ENCODE data around the gene PRDX2.
"Not testable (repeated sequence)": the region's sequence is repeated elsewhere in the genome, so short reads cannot be mapped to it uniquely, and the experiment has no call there.

PRDX2 gene

DNA sequence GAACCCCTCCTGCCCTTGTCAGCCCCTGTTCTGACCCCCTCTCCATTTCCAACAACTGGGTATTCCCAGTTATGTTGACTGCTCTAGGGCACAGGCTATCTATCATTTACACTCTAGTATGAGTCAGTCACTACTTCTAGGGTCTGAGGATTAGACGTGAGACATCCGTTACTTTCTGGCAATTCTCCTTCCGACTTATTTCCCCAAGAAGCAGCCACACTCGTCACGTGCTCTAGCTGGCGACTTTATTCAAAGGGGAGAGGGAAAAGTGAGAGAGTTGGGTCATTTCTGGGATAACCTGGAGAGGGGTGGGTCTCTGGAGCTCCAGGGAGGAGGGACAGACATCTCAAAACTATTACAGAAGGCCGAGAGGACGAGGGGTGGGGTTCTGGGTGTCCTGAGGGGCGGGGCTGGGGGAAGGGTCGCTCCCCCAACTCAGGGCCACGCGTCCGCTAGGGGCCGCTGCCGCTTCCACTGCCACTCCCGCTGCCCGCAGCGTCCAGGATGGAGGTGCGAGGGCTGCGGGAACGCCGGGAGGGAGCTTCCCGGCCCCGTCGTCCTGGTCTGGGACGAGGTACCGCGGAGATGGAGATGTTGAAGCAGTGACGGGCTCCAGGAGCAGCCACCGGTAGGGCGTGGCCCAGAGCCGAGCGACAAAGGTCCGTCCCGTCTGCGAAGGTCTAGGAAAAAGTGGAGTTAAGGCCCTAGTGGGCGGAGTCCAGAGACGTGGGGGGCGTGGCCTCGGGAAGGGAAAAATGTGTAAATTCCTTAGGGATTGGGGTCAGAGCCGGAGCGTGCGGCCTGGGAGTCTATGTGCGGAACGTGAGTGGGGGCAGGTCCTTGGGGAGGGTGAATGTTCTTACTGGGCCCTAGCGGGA is 23.9 kb upstream of the PRDX2 start:
- no peak for DNase-seq (ENCODE audit: low read depth)

DNA sequence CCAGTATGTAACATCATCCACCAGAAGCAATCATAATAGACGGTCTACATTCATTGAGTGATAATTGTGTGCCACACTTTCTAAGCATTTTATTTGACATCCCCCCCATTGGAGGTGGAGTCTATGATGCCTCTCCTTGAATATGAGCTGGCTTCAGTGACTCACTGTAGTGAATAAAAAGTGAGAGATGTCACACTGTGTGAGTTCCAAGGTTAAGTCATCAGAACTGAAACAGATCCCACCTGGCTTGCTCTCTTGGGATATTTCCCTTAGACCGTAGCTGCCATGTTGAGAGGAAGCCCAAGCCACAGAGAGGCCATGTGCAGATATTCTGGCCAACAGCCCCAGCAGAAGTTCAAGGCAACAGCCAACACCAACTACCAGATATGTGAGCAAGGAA is 20.2 kb upstream of the PRDX2 start:
- no peak for DNase-seq (ENCODE audit: low read depth)

DNA sequence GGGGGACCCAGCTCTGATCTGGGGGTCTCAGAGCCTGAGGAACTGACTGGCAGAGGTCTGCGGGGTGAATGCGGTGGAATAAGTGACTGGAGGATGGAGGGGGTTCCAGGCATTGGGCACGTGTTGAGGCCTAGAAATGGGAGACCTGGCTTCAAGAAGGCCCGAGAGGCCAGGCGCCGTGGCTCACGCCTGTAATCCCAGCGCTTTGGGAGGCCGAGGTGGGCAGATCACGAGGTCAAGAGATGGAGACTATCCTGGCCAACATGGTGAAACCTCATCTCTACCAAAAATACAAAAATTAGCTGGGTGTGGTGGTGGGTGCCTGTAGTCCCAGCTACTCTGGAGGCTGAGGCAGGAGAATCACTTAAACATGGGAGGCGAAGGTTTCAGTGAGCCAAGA is 16.2 kb upstream of the PRDX2 start:
- not testable (repeated sequence) for DNase-seq (ENCODE audit: low read depth)

DNA sequence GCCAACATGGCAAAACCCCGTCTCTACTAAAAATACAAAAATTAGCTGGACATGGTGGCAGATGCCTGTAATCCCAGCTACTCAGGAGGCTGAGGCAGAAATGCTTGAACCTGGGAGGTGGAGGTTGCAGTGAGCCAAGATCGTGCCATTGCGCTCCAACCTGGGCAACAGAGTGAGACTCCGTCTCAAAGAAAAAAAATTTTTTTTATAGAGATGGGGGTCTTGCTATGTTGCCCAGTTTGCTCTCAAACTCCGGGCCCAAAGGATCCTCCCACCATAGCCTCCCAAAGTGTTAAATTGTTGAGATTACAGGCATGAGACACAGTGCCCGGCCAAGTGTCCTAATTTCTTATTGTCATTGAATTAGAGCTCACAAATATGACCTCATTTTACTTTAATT is 15.6 kb upstream of the PRDX2 start:
- DNase-seq (ENCODE audit: low read depth), result not testable (repeated sequence)

DNA sequence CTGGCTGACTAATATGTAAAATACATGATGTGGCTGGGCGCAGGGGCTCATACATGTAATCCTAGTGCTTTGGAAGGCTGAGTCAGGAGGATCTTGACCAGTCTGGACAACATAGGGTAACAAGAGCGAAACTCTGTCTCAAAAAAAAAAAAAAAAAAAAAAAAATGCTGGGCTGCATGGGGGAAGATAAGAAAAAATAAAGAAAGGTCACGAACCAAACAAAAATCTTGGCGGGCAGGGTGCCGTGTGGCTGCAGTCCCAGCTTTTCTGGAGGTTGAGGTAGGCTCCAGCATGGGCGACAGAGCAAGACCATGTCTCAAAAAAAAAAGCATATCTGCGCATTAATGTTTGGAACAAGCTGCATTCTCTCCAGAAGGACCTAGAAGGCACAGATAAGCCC is 13.5 kb upstream of the PRDX2 start:
- no peak for DNase-seq (ENCODE audit: low read depth)

DNA sequence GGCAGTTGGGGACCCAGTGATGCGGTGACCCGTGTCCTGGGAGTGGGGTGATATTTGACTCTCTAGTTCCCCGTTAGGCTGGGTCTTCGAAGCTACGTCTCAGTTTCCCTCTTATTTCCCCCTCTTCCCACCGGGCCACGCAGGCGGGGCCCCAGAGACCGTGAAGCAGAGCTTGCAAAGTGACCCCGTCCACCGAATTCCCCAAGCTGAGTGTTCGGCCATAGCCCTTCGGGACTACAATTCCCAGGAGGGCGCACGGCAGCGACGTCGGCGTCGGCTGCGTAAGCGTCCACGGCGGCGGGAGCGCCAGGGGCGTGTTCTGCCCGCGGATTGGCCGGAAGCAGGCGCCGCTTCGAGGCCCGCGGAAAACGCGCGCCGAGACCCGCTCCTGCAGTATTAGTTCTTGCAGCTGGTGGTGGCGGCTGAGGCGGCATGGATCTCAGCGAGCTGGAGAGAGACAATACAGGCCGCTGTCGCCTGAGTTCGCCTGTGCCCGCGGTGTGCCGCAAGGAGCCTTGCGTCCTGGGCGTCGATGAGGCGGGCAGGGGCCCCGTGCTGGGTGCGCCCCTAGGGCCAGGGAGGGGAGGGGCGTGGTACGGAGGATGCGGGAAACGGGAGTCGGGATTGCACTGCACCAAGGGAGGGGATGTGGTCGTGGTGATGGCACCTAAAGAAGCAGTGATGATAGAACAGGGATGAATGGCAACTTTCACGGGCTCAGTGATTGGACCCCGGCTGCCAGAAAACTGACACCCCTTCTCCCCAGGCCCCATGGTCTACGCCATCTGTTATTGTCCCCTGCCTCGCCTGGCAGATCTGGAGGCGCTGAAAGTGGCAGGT is 4.9 kb upstream of the PRDX2 start, which contains the start of gene RNASEH2A:
TSS of gene RNASEH2A (plus strand) at position 343 of the 840 bp plus-strand sequence. CDS start at position 433, 90 bp downstream.
- peak; percentile 78 for DNase-seq (ENCODE audit: low read depth)

DNA sequence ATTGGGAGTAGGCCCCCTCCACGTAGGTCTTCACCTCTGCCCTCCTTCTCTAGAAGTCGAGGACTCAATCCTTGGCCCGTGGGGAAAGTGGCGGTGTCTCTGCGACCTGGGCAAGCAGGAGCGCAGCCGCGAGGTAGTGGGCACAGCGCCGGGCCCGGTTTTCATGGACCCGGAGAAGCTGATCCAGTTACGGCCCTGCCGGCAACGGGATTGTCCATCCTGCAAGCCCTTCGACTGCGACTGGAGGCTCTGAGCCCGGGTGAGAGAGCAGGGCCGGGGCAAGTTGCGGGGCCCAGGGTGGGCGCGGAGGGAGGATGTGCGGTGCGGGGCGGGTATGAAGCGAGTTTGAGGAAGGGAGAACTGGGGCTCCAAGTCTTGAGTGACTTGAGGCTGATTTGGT is 2.5 kb upstream of the PRDX2 start:
- no peak for DNase-seq (ENCODE audit: low read depth)

DNA sequence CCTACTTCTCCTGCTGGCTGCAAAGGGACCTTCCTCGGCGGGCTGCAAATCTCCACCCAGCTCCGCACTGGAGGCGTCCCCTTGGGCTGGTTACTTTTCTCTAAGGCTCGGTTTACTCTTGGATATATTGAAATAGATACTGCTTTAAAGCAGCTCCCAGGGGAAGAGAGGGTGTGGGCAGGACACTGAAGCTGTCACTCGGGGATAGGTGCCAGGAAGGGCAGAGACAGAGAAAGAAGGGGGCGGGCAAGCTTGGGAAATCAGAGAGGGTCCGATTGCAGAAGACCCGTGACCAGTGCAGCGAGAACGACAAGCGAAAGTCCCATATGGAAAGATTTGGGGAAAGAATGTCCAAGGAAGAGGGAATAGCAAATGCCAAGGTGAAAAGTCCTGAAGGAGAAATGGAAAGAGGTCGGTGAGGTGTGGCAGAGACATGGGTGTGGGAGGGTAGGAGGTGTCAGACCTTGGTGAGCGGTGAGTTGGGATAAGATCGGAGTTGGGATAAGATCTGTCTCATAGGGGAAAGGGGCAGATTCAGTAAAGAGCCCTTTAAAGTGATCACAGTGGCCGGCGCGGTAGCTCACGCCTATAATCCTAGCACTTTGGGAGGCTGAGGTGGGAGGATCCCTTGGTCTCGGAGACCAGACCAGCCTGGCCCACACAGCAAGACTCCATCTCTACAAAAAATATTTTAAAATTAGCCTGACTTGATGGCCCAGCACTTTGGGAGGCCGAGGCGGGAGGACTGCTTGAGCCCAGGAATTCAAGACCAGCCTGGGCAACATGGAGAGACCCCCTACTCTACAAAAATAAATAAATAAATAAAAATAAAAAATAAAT is 887 bp upstream of the PRDX2 start:
- DNase-seq (ENCODE audit: low read depth), result no peak

DNA sequence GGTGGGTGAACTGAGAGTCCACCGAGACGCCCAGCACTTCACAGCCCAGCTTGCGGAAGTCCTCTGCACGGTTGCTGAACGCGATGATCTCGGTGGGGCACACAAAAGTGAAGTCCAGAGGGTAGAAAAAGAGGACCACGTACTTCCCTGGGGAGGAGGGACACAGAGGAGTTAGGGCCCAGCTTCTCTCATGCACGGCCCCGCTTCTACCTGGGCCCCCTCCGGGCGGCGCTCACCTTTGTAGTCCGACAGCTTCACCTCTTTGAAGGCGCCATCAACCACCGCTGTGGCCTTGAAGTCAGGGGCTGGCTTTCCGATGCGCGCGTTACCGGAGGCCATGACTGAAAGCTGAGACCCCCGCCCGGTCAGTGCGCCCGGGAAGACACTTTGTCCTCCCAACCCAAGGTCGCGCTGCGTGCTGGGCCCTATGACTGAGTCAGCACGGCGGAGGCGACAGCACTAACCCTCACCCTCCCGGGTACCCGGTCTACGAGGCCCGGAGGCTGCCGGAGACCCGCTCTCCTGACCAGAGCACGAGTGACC is 606 bp downstream of the PRDX2 start:
- DNase-seq (ENCODE audit: low read depth), result no peak

DNA sequence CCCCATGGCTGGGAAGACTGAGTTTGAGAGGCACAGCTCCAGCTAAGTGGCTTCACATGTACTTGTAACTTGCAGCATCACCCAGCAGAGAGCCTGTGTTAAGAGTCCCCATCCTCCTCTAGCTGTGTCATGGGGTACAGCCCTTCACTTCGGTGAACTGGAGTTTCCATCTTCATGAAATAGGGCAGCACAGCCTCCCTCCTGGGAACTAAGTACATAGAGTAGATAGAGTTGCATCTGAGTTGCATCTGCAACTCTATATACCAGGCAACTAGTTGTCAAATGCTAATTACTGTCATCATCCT is 1.2 kb downstream of the PRDX2 start:
- DNase-seq (ENCODE audit: low read depth), result no peak

DNA sequence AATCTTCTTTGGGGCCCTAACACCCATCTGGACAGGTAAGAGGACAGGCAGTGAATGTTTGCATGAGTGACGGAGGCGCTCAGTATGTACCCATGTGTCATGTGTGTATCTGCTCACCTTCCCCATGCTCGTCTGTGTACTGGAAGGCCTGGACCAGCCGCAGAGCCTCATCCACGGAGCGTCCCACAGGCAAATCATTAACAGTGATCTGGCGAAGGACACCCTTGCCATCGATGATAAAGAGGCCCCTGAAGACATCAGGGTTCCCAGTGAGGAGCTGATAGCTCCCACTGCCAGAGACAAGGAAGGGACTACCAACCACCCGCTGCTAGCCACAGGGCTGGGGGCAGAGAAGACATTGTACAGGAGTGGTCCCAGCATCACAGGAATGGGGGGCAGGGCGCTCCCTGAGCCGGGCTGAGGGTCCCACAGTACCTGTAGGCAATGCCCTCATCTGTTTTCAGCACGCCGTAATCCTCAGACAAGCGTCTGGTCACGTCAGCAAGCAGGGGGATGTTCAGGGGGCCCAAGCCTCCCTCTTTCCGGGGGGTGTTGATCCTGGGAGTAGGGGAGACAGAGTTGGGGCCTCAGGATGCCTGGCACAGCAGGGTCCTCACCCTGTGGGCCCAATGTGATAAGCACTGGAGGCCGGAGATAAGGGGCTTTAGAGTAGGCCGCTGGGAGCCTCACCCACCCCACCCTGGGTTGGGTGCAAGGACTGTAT is 1.7 kb downstream of the PRDX2 start:
- DNase-seq (ENCODE audit: low read depth), result no peak

DNA sequence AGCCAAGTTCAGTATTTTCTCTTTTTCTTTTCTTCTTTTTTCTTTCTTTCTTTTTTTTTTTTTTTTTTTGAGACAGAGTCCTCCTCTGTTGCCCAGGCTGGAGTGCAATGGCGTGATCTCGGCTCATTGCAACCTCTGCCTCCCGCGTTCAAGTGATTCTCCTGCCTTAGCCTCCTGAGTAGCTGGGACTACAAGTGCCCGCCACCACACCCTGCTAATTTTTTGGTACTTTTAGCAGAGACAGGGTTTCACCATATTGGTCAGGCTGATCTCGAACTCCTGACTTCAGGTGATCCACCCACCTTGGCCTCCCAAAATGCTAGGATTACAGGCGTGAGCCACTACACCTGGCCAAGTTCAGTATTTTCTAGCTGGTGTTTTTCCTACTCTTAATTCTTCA is 4.0 kb downstream of the PRDX2 start:
- DNase-seq (ENCODE audit: low read depth), result not testable (repeated sequence)

DNA sequence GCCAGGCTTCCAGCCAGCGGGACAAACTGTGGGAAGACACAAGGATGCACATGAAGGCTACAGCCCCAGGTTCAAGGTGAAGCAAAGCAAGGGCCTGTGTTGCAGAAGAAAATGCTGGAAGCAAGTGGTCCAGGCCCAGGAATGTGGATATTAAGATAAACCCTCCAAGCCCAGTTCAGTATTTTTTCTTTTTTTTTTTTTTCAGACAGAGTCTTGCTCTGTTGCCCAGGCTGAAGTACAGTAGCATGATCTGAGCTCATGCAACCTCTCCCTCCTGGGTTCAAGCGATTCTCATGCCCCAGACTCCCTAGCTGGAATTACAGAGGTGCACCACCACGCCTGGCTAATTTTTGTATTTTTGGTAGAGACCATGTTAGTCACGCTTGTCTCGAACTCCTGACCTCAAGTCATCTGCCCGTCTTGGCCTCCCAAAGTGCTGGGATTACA is 4.4 kb downstream of the PRDX2 start:
- no peak for DNase-seq (ENCODE audit: low read depth)

DNA sequence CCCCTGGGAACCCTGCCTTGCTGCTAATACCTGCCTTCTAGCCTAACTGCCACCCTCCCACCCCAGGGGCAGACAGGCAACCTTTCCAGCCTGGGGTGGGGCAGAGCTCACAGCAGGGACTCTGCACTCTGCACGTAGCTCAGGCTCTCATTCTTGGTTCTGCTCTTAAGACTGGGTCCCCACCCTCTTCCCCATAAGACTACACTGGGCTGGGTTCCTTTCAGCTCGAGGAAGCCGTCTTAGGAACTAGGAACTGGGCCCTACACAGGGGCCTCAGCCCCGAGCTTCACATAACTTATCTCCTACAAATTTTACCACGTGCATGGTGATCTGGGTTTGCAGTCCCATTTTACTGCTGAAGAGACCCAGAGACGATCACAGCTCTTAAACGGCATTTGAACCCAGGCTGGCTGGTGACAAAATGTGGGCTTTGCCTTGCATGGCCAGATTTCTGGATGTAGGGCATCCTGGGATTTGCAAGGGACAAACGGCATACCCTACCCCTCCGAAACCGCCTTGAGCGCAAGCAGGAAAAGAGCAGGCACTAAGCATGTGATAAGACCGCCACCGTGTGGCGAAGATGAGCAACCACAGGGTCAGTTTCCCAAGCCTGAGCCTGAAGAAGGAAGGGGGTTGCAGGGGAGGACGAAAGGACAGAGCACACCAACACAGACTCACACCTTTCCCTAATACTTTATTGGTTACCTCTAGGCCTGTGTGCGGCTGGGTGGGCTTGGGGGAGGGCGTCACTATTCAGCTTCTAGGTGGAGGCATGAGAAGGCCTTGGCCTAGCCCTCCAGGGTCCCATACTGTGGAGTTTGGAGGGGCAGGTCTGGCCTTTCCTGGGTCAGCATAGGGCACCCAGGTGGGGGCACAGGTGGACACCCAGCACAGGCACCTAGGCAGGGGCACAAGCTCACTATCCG is 5.2 kb downstream of the PRDX2 start:
- DNase-seq (ENCODE audit: low read depth), result peak; percentile 63

DNA sequence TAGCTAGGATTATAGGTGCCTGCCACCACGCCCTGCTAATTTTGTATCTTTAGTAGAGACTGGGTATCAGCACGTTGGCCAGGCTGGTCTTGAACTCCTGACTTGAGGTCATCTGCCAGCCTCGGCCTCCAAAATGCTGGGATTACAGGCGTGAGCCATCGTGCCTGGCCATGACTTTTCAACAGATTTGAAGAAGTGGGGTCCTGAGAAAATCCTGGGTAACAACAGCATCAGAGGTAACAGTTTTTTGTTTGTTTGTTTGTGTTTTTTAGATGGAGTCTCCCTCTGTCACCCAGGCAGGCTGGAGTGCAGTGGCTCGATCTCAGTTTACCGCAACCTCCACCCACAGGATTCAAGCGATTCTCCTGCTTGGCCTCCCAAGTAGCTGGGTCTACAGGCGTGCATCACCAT is 6.6 kb downstream of the PRDX2 start:
- DNase-seq (ENCODE audit: low read depth), result no peak

DNA sequence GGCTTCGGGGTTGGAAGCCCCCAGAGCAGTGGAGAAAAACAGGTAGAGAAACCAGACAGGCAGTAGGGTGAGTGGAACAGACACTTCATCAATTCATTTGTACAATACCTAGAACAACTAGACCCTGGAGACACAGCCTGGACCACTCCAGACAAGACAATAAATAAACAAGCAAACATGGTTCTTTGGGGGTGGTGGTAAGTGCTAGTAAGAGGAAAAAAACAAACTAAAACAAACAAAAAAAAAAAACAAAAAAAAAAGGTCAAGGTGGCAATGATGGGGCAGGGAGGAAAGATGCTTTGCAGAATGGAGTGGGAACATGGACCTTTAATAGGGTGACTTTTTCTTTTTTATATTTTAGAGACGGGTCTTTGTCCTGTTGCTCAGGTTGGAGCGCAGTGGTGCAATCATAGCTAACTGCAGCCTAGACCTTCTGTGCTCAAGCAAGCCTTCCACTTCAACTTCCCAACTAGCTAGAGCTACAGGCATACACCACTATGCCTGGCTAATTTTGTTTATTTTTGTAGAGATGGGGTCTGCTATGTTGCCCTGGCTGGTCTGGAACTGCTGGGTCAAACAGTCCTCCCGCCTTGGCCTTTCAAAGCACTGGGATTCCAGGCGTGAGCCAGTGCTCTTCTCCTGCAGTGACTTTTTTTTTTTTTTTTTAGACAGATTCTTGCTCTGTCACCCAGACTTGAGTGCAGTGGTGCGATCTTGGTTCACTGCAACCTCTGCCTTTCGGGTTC is 7.2 kb downstream of the PRDX2 start:
- DNase-seq (ENCODE audit: low read depth), result no peak

DNA sequence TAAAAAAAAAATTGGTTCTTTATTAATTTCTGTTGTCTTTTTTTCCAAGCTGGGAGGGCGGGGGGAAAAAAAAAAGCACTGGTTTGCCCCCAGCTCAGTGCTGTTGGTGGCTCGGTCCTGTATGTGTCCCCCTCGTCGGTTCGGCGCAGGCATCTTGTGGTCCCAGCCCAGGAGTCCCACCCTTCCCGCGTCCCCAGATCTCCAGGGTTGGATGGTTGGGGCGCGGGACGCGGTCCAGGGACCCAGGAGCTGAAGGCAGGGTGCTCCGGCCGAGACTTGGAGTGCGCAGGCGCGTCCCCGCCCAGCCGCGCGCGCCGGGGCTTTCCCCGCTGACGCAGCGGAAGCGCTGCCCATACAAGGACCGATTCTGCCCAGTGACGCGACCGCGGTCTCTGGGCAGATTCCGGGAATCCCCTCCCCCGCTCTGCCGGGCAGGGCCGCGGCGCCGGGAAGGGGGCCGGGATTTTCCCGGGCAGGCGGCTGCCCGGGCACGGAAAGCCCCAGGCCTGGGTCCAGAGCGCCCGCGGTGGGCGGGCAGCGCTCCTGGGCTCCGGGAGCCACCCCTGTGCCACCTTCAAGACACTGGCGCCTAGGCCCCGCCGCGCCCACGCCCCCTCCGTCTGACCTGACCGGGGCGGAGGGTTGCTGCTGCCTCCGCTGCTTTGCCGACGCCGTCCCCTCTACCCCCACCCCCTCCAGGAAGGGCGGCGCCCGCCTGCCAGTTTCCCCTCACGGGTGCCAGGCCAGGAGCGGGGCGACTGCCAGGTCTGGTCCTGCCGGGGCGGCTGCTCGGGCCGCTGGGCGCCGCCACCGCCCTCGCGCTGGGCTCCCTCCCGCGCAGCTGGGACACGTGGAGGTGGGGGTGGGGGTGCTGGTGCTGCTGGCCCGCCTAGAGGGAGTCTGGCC is 8.1 kb downstream of the PRDX2 start:
- peak; percentile 89 for DNase-seq (ENCODE audit: low read depth)

DNA sequence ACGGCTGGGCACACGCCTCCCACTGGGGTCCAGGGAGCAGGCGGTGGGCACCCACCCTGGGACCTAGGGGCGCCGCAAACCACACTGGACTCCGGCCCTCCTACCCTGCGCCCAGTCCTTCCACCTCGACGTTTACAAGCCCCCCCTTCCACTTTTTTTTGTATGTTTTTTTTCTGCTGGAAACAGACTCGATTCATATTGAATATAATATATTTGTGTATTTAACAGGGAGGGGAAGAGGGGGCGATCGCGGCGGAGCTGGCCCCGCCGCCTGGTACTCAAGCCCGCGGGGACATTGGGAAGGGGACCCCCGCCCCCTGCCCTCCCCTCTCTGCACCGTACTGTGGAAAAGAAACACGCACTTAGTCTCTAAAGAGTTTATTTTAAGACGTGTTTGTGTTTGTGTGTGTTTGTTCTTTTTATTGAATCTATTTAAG is 8.7 kb downstream of the PRDX2 start:
- no peak for DNase-seq (ENCODE audit: low read depth)

All from activated T-helper 1 cell treated with Interleukin-2 at 50 U/mL for 16 hours (primary cell).